Mammary microvascular endothelial cell (primary cell): Measurements from ENCODE around the gene ADGRE3. TPM values are rescaled to one million over a fixed set of nuclear protein-coding genes. Genes with fewer than 3 reads are reported as not detected.

Experiments used
- total RNA-seq: library from RNA; depleted of rRNA; stranded (reverse); fragments of >200 nt; gene quantifications from 2 replicates; pipeline ENCODE4 v1.2.3, GENCODE V29; 2015

The ADGRE3 gene, protein sequence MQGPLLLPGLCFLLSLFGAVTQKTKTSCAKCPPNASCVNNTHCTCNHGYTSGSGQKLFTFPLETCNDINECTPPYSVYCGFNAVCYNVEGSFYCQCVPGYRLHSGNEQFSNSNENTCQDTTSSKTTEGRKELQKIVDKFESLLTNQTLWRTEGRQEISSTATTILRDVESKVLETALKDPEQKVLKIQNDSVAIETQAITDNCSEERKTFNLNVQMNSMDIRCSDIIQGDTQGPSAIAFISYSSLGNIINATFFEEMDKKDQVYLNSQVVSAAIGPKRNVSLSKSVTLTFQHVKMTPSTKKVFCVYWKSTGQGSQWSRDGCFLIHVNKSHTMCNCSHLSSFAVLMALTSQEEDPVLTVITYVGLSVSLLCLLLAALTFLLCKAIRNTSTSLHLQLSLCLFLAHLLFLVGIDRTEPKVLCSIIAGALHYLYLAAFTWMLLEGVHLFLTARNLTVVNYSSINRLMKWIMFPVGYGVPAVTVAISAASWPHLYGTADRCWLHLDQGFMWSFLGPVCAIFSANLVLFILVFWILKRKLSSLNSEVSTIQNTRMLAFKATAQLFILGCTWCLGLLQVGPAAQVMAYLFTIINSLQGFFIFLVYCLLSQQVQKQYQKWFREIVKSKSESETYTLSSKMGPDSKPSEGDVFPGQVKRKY
- not detected in 2 replicates for total RNA-seq

DNA sequence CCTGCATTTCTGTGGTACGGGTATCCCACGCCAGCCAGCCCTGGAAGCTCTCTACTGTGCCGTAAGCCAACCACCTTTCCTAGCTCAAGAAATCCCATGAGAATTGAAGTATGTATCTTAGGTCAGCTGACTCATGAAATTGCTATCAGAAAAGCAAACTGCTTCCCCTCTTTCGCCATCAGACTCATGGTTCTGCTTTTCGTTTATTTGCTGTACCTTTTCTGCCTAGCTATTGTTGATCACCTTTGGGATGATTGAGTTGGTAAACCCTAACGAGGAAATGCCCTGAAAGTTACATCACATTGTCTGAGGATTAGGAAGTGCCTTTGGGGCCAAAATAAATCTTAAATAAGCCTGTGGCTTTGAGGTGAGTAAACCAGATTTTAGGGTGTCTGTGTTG lies at the start of gene ADGRE3:
Gene ADGRE3, minus strand, starts transcription at position 81 of the 400 bp plus-strand sequence. Its CDS starts 74 bp downstream, at position 7.

DNA sequence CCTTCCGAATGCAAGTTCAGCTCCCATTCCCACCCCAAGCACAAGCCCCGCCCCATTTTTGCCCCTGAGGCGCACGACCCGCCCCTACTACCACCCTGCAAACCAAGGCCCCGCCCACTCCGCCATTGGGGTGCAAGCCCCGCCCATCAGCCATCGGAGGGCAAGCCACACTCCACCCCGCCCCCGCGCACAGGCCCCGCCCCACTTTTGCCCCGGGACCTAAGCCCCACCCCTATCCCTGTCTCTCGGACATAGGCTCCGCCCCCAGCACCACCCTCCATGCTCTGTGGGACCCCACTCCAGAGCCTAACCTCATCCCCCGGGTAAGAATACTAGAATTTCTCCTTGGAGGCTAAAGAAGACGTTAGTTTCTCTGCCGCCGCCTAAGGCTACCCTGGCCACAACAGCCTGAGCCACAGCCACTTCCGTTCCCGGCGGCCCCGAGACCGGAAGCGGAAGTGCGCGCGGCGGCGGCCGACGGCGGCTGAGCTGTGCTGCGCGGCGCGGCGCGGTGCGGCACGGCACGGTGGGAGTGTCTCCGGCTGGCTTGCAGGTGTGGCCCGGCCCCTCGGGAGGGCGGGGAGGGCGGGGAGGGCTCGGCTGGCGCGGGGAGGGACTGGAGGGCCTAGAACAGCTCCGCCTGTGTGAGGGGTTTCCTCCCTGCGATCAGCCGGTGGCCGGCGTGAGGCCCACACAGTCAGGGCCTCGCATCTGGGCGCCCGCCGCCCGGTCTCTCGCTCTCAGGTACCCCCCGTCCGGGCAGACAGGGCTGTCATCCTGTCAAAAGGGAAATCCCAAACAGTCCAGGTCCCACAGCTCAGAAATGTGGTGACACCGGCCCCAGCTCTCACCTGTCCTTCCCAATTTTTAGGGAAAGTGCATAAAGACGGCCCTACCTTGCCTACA lies 15.2 kb upstream of the ADGRE3 start, which contains the start of gene ZNF333:
Gene ZNF333, plus strand, starts transcription at position 451 of the 906 bp plus-strand sequence. CDS start 3,444 bp downstream, outside the sequence.

DNA sequence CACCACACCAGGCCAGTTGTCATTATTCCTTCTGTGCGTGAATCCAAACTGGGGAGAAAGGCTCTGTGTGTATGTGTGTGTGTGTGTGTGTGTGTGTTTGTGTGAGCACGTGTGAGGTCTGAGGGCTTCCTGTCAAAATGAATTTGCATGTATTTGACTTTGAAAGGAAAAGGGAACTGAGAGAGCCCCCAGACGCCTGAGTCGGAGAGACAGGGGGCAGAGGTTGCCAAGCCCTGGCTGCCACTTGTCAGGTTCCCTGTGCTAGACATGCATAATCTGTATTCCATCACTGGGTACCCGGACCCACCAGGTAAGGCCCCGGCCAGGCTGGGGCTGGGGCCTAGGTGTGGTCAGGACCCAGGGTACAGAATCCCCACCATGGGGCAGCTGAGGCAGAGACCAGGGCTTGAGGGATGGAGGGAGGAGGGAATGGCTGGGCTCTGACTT lies 91.7 kb downstream of the ADGRE3 start, which contains the start of gene CLEC17A:
Gene CLEC17A, plus strand, starts transcription at position 191 of the 447 bp plus-strand sequence. Its CDS starts 77 bp downstream, at position 268.

DNA sequence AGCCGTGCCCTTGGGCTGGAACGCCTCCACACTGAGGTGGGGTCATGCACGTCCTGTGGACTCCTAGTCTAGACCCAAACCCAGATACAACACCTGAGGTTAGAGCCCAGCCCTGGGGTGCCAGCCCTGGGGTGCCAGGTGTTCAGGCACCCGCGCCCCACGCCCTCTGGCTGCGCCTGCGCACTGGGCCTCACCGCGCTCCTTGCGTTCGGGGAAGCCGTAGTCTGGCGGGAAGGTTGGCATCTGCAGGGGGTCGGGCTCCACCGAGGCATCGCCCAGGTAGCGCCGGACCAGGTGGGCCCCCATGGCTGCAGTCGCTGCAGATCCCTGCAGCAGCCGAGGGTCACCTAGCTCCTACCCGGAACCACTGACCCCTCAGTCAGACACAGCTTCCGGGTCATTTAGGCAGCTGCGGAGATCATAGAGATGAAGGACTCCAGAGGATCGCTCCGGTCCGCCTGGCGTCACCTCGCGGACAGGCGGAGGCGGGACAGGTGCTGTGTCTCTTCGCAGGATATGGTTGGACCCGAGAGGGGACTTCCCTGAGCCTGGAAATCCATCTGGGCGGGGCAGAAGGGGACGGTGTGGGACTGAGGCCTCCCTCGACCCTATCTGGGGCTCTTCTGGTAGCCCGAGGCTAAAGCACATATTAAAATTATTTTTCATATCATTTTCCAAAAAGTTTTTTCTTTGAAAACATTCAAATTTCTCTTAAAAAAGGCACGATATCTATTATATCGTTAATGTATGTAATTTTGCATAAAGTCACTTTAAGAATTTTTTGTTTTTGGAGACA lies 102.8 kb downstream of the ADGRE3 start, which contains the start of gene NDUFB7:
Gene NDUFB7, minus strand, starts transcription at position 372 of the 796 bp plus-strand sequence. Its CDS starts 66 bp downstream, at position 306.

Other genes with a start within 250 kb of the ADGRE3 start
- gene PKN1, start 241.5 kb downstream of the ADGRE3 start, total RNA-seq: 231 and 235 TPM in 2 replicates
- gene PTGER1, start 199.5 kb downstream of the ADGRE3 start, total RNA-seq: 0.53 and 3.4 TPM in 2 replicates
- 137 and 144 TPM in 2 replicates for gene GIPC1, start 178.7 kb downstream of the ADGRE3 start, total RNA-seq
- 72.9 and 73.2 TPM in 2 replicates for gene DNAJB1, start 156.4 kb downstream of the ADGRE3 start, total RNA-seq
- 51.2 and 56.9 TPM in 2 replicates for gene TECR, start 145.2 kb downstream of the ADGRE3 start, total RNA-seq
- 429 and 481 TPM in 2 replicates for gene NDUFB7, start 102.8 kb downstream of the ADGRE3 start, total RNA-seq
- not detected in 2 replicates for gene CLEC17A, start 91.8 kb downstream of the ADGRE3 start, total RNA-seq
- gene ZNF333, start 15.2 kb upstream of the ADGRE3 start, total RNA-seq: 4.1 and 7.6 TPM in 2 replicates
- under 0.01 TPM in 1 of 2 replicates, not detected in the other for gene ADGRE2, start 103.7 kb upstream of the ADGRE3 start, total RNA-seq
- gene OR7A5, start 160.3 kb upstream of the ADGRE3 start, total RNA-seq: not detected in 2 replicates
- gene OR7C1, start 160.3 kb upstream of the ADGRE3 start, total RNA-seq: not detected in 2 replicates
- not detected in 2 replicates for gene OR7A10, start 174.1 kb upstream of the ADGRE3 start, total RNA-seq
- gene OR7A17, start 211.3 kb upstream of the ADGRE3 start, total RNA-seq: not detected in 2 replicates